Glutamatergic neuron (in vitro differentiated cells): ENCODE results near the gene POLR1H. TPM values are rescaled to one million over a fixed set of nuclear protein-coding genes. Genes with fewer than 3 reads are reported as not detected.

Experiments
- DNase-seq: peaks from one replicate; pipeline ENCODE4 v3.0.0; 2022
- H3K27ac Mint-ChIP-seq: one replicate; pipeline ENCODE4 v1.8.0; 2020; ENCODE audit warnings: mild to moderate bottlenecking, mixed read lengths, inconsistent platforms; ENCODE audit not compliant: unreplicated experiment
- H3K27me3 Mint-ChIP-seq: one replicate; pipeline ENCODE4 v1.8.0; 2020; ENCODE audit warnings: mild to moderate bottlenecking, moderate library complexity, mixed read lengths, inconsistent platforms; ENCODE audit not compliant: unreplicated experiment
- H3K36me3 Mint-ChIP-seq: one replicate; pipeline ENCODE4 v1.8.0; 2020; ENCODE audit warnings: mild to moderate bottlenecking, mixed read lengths, inconsistent platforms; ENCODE audit not compliant: unreplicated experiment
- H3K4me1 Mint-ChIP-seq: one replicate; pipeline ENCODE4 v1.8.0; 2020; ENCODE audit warnings: mild to moderate bottlenecking, low read depth, mixed read lengths, inconsistent platforms; ENCODE audit not compliant: unreplicated experiment
- H3K4me3 Mint-ChIP-seq: one replicate; pipeline ENCODE4 v1.8.0; 2020; ENCODE audit warnings: mild to moderate bottlenecking, mixed read lengths, inconsistent platforms; ENCODE audit not compliant: unreplicated experiment
- H3K9me3 Mint-ChIP-seq: one replicate; pipeline ENCODE4 v1.8.0; 2020; ENCODE audit warnings: mild to moderate bottlenecking, moderate library complexity, mixed read lengths, inconsistent platforms; ENCODE audit not compliant: unreplicated experiment
- total RNA-seq: library from RNA; stranded (reverse); fragmentation: NEBNext Ultra II Directional; extraction: Animal tissue kit (Norgen Biotek cat#: 25700); gene quantifications from one replicate; pipeline ENCODE4 v1.2.1, GENCODE V29; 2021; ENCODE audit not compliant: unreplicated experiment
- TF ChIP-seq, protein P1 (sequence below): fragments of 200-600 bp; sonication (generic); IDR thresholded peaks from one replicate; pipeline ENCODE4 v1.5.0; 2021; ENCODE audit not compliant: partially characterized antibody, unreplicated experiment

Gene POLR1H
- total RNA-seq, 1 donor from 2014 or later = 17.0 TPM

DNA sequence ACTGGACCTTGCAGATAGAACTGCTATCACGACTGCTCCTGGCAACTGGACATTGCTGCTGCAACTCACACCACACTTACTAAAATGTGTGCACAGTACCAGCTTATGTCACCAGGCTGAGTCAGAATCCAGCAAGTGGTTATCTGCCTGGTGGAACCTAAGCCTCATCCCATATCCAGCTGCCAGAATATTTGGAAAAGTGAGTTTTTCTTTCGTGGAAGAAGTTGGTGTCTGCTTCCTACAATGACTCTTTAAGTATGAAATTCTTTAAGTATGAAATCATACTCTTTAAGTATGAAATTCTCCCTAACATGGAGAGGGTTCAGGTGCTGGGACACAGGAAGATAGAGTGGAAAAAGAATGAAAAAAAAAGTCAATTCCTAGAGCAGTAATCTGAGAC, 16.4 kb upstream of the POLR1H start:
- H3K36me3 Mint-ChIP-seq = no peaks in the 10 kb centered on the region
- TF ChIP-seq, protein P1, sequence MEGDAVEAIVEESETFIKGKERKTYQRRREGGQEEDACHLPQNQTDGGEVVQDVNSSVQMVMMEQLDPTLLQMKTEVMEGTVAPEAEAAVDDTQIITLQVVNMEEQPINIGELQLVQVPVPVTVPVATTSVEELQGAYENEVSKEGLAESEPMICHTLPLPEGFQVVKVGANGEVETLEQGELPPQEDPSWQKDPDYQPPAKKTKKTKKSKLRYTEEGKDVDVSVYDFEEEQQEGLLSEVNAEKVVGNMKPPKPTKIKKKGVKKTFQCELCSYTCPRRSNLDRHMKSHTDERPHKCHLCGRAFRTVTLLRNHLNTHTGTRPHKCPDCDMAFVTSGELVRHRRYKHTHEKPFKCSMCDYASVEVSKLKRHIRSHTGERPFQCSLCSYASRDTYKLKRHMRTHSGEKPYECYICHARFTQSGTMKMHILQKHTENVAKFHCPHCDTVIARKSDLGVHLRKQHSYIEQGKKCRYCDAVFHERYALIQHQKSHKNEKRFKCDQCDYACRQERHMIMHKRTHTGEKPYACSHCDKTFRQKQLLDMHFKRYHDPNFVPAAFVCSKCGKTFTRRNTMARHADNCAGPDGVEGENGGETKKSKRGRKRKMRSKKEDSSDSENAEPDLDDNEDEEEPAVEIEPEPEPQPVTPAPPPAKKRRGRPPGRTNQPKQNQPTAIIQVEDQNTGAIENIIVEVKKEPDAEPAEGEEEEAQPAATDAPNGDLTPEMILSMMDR = no peak
- no peaks in the 10 kb centered on the region for H3K27me3 Mint-ChIP-seq
- DNase-seq = no peak
- H3K4me3 Mint-ChIP-seq = no peak overlapping the region
- no peaks in the 10 kb centered on the region for H3K9me3 Mint-ChIP-seq
- H3K4me1 Mint-ChIP-seq = no peaks in the 10 kb centered on the region
- H3K27ac Mint-ChIP-seq = no peak overlapping the region

DNA sequence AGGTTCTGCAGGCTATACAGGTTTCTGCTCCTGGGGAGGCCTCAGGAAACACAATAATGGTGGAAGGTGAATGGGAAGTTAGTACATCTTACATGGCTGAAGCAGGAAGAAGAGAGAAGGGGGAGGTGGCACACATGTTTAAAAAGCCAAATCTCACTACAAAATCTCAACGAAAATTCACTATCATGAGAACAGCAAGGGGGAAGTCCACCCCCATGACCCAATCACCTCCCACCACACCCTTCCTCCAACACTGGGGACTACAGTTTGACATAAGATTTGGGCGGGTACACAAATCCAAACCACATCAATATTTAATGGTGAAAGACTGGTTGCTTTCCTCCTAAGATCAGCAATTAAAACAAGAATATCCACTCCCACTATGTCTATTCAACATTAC, 13.8 kb upstream of the POLR1H start:
- no peak overlapping the region for H3K4me3 Mint-ChIP-seq
- H3K4me1 Mint-ChIP-seq = no peaks in the 10 kb centered on the region
- H3K27ac Mint-ChIP-seq = no peak overlapping the region
- no peaks in the 10 kb centered on the region for H3K36me3 Mint-ChIP-seq
- TF ChIP-seq, protein P1 = no peak
- no peak for DNase-seq
- no peaks in the 10 kb centered on the region for H3K9me3 Mint-ChIP-seq
- no peaks in the 10 kb centered on the region for H3K27me3 Mint-ChIP-seq

DNA sequence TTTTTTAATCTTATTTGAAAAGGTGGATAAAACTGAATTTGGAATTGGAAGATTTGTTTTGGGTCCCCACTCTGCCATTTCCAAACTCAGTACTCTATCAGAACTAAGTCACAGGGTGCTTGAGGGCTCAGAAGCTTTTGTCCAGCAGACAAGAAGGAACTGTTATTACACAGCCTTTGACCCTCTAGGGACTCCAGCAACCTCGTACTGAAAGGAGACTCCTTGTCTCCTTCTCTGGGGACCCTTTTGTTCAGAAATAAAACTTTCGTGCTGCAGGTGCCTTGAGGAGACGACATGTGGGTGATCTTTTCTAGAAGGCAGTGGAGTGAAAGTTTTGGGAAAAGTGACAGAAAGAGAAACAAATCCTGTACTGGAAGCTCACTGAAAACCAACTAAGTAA, 7.4 kb upstream of the POLR1H start:
- no peaks in the 10 kb centered on the region for H3K27me3 Mint-ChIP-seq
- H3K4me3 Mint-ChIP-seq = no peak overlapping the region

DNA sequence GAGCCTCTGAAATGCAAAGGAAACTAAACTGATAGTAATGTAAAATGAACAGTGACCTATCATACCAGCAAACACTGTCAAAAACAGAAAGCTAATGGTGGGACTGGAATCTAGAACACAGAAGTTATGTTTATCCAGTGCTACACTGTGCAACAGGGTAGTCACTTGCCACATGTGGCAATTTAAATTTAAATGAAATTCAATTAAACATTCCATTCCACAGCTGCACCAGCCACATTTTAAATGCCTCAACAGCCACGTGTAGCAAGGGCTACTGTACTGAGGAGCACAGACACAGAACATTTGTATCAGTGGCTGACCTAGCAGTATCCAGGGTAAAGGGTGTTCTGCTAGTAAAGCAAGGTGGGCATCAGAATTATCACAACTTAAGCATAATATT, 5.6 kb upstream of the POLR1H start:
- Mint-ChIP-seq H3K27ac (no peak overlapping the region), H3K4me3 (no peak overlapping the region), H3K36me3 (no peaks in the 10 kb centered on the region), H3K27me3 (no peaks in the 10 kb centered on the region), H3K4me1 (no peaks in the 10 kb centered on the region), H3K9me3 (no peaks in the 10 kb centered on the region)
- TF ChIP-seq, protein P1 = no peak
- no peak for DNase-seq

More for the DNA sequence above, 7.4 kb upstream of the POLR1H start:
- H3K27ac Mint-ChIP-seq = no peak overlapping the region
- H3K9me3 Mint-ChIP-seq = no peaks in the 10 kb centered on the region
- H3K36me3 Mint-ChIP-seq = no peaks in the 10 kb centered on the region
- TF ChIP-seq, protein P1 = no peak
- no peak for DNase-seq
- no peaks in the 10 kb centered on the region for H3K4me1 Mint-ChIP-seq

DNA sequence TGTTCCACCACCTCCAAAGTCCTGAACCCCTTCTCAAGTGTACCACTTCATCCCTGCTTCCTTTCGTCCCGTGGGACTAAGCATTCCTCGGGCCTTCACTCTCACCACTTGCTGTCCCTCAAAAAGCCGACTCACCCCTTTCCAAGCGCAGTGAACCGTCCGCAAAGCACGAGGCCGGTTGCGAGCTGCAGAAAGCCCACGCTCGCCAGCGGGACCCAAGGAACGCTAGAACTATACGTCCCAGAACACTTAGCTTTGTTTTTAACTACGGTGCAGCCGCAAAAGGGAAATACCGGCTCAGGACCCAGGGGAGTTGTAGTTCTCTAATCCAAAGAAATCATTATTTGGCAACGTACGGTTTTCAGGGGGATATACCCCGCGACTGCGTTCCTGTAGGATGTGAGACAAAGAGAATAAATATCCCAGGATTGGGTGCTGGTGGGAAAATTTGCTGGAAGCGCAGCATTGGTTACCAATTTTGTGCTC, 416 bp upstream of the POLR1H start:
- Mint-ChIP-seq H3K4me3 (peak overlapping the region; percentile 94), H3K36me3 (no peaks in the 10 kb centered on the region), H3K9me3 (peaks cover 7% of the 10 kb centered on the region)

More for the DNA sequence above, 416 bp upstream of the POLR1H start:
- Mint-ChIP-seq H3K27ac (peak overlapping the region; percentile 63), H3K4me1 (peaks cover 4% of the 10 kb centered on the region), H3K27me3 (peaks cover 7% of the 10 kb centered on the region)
- peak; percentile 52 for DNase-seq
- TF ChIP-seq, protein P1 = no peak
